Fibroblast of lung (primary cell): Measurements from ENCODE around the gene FASTK.

Experiments used
- CTCF ChIP-seq, 2 donors: IDR thresholded peaks in 1 of 2; conservative IDR thresholded peaks in 1 of 2; 1 replicate in 1 of 2; 2 replicates in 1 of 2; pipeline ENCODE4 v1.5.1; 2011 to 2012; ENCODE audit warnings: low read length in 2 of 2, control low read depth in 1 of 2, inconsistent platforms in 1 of 2, low read depth in 1 of 2, mild to moderate bottlenecking in 1 of 2
- EZH2 ChIP-seq: IDR thresholded peaks from 2 replicates; pipeline ENCODE4 v1.5.1; 2012; ENCODE audit warnings: low read length, control low read depth, mild to moderate bottlenecking; ENCODE audit errors: missing control alignments

- no peak for TF ChIP-seq EZH2
- no peak for TF ChIP-seq CTCF (conservative IDR thresholded peaks at IDR 0.05 in 1 of 2, IDR thresholded peaks at IDR 0.05 in 1 of 2; ENCODE audit: low read depth in 1 of 2, low read length in 2 of 2)
Measured at GRCh38 chr7:151119055-151119415, 38.4 kb upstream of the FASTK start.
